HUES48 (cell line): ENCODE data around the gene F2RL2.

ENCODE experiments used
- H3K27ac ChIP-seq: one replicate; pipeline ENCODE4 v1.7.0; 2013; ENCODE audit warnings: low read depth, low read length, inconsistent platforms
- H3K27me3 ChIP-seq: 2 replicates; pipeline ENCODE4 v1.6.1; 2013; ENCODE audit warnings: mild to moderate bottlenecking, low read length; ENCODE audit not compliant: control insufficient read depth, insufficient read depth
- H3K36me3 ChIP-seq: 2 replicates; pipeline ENCODE4 v1.6.1; 2013; ENCODE audit warnings: low read length; ENCODE audit not compliant: control insufficient read depth, insufficient read depth
- H3K4me1 ChIP-seq: 2 replicates; pipeline ENCODE4 v1.6.1; 2013; ENCODE audit warnings: mild to moderate bottlenecking, low read length; ENCODE audit not compliant: control insufficient read depth, insufficient read depth
- H3K4me3 ChIP-seq: 2 replicates; pipeline ENCODE4 v1.5.1; 2013; ENCODE audit warnings: mild to moderate bottlenecking, low read depth, low read length
- H3K9ac ChIP-seq: 2 replicates; pipeline ENCODE4 v1.6.1; 2013; ENCODE audit warnings: mild to moderate bottlenecking, low read depth, low read length, moderate library complexity
- H3K9me3 ChIP-seq: 2 replicates; pipeline ENCODE4 v1.6.1; 2013; ENCODE audit warnings: low read length; ENCODE audit not compliant: control insufficient read depth, insufficient read depth

The F2RL2 gene

DNA sequence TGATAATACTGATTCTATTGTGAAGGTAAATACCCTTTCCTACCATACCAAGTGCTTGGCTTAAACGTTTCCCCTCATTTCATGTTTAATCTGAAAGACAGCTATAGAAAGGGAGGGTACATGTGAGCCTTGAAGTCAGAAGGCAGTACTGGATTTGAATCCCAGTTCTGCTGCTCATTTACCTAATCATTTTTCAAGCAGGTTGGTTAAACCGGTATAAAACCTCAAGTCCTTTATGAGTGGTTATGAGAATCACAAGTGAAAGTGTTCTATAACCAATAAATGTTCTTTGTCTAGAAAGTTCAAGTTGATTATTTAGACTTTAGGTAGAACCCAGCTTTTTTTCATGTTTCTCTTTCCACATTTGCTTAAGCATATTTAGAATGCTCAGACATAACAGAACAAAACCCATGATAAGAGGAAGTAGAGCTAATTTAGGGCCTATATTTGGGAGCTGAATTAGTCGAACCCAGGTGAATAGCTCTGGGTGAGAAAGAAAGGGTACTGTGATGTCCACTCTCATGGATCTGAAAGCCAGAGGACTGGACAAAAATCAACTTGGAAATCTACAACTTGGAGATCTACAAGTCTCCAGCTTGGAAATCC lies 29.7 kb upstream of the F2RL2 start:
- H3K36me3 ChIP-seq: peaks cover 3% of the 10 kb centered on the region; the same call in 1 of the 2 replicates

DNA sequence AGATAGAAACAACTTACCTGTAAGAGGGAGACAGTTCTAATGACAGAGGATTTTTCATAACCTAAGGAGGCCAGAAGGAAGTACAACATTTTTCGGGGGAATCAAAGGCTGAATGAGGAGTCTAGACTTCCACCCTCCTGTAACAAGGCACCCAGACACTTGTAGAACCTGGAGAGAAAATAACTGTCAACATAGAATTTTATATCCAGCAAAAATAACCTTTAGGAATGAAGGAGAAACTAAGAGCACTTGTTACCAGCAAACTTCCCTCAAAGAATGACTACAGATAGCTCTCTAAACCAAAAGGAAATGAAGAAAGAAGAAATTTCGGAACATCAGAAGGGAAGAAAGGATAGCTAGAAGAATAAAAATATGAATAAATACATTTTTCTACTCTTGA lies 25.9 kb upstream of the F2RL2 start:
- H3K4me3 ChIP-seq: no peak overlapping the region
- no peak overlapping the region for H3K9ac ChIP-seq
- no peaks in the 10 kb centered on the region for H3K4me1 ChIP-seq
- H3K27me3 ChIP-seq: no peaks in the 10 kb centered on the region
- no peak overlapping the region for H3K27ac ChIP-seq
- H3K9me3 ChIP-seq: peaks cover 7% of the 10 kb centered on the region
- H3K36me3 ChIP-seq: peaks cover 3% of the 10 kb centered on the region; the same call in 1 of the 2 replicates

More for the DNA sequence above, 29.7 kb upstream of the F2RL2 start:
- Histone ChIP-seq H3K27me3 (no peaks in the 10 kb centered on the region), H3K9me3 (peaks cover 7% of the 10 kb centered on the region), H3K27ac (no peak overlapping the region), H3K9ac (no peak overlapping the region), H3K4me1 (no peaks in the 10 kb centered on the region), H3K4me3 (no peak overlapping the region)

DNA sequence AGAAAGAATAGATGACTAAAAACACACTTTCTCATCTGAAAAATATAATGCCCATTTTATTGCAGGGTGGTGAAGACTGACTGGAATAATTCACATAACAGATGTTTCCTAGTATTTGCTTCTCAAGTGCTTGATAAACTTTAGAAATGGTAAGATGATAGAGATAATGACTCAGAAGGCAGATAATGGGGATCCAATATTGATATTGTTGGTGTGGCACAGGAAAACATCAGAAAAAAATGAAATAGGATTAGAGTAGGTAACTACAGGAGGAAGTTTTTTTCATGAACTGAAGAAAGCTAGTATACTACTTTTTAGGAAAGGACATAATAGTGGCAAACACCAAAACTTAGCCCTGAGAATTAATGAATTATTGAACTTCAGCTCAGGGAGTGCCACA lies 20.2 kb upstream of the F2RL2 start:
- no peaks in the 10 kb centered on the region for H3K9me3 ChIP-seq
- no peaks in the 10 kb centered on the region for H3K27me3 ChIP-seq
- H3K4me3 ChIP-seq: no peak overlapping the region
- no peak overlapping the region for H3K9ac ChIP-seq
- no peak overlapping the region for H3K27ac ChIP-seq
- peaks cover 8% of the 10 kb centered on the region for H3K4me1 ChIP-seq
- peaks cover 8% of the 10 kb centered on the region for H3K36me3 ChIP-seq

DNA sequence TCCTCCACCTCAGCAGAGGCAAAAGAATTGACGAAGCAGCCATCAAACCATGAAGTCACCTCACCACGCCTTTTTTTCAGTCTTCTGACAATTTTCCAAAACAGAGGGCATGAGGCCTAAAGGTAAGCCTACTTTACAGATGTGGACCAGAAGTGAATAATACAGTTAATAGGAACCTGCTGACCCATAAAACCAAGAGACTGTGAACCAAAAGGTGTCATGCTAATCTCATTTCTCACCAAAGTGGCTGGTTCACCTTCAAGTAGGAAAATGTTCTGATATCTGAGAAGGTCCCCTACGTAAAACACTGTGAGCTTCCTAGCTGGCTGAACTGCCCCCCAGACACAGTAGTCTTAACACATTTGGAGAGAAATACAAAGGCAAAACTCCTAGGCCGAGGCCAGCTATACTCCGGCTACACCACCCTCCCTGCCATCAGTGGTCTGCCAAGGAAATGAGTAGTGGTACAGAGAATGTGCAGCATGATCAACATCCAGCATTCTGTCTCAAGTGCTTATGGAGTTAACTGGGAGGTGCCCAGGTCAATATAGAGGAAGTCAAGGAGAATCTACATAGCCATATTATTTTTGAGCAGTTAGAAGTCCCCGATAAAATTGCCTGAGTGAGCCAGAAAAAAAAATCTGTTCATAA lies 19.3 kb upstream of the F2RL2 start:
- Histone ChIP-seq H3K9me3 (no peaks in the 10 kb centered on the region), H3K27me3 (no peaks in the 10 kb centered on the region), H3K27ac (no peak overlapping the region), H3K4me3 (no peak overlapping the region), H3K36me3 (peaks cover 8% of the 10 kb centered on the region), H3K9ac (no peak overlapping the region), H3K4me1 (peaks cover 13% of the 10 kb centered on the region)

DNA sequence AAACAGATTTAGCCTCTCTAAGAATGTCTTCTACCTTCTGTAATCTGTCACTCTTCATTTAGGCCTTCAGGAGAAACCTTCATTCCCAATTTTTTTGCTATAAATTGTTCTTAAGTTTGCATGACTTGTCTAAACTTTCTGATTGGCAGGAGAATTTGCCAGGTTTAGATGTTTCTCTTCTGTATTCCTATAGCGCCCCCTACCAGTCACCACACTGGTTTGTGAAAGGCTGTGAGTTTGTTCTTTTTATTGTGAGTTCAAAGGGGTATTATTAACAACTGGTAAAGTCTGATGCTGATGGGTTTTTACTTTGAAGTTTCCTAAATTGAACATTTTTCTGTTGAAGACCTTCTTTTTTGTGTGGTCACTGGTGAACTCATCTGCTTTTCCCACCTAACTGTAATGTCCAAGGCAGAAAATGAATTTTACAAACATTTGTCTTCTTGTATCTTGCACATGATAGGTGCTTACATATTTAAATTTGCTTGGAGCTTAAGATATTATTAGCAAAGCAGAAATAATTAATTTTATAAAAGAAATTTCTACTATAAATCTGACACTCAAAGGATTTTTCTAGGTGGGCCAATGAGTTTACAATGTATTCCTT lies 18.4 kb upstream of the F2RL2 start:
- H3K4me1 ChIP-seq: peaks cover 13% of the 10 kb centered on the region
- no peak overlapping the region for H3K9ac ChIP-seq
- H3K4me3 ChIP-seq: no peak overlapping the region
- H3K27me3 ChIP-seq: no peaks in the 10 kb centered on the region
- H3K36me3 ChIP-seq: peaks cover 8% of the 10 kb centered on the region
- H3K27ac ChIP-seq: no peak overlapping the region
- no peaks in the 10 kb centered on the region for H3K9me3 ChIP-seq

DNA sequence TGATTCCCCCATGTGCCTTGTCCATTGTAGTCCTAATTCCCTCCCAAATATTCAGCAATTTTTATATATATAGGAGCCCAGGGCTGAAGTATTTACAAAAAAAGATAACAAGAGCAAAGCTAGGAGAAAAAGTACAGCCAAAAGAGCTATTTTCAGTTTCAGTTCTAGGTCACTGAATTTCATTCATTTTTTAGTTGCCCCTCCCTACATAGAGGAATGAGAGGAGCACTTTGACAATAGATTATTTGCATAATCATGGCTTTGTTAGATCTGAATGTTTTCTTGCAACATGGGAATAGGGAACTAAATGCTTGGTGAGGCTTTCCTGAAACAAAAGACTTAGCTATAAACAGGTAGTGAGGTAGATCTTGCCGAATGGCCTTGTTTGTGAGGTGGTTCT lies 15.3 kb upstream of the F2RL2 start:
- Histone ChIP-seq H3K4me1 (peaks cover 20% of the 10 kb centered on the region), H3K36me3 (peaks cover 8% of the 10 kb centered on the region), H3K4me3 (no peak overlapping the region), H3K9ac (no peak overlapping the region), H3K9me3 (no peaks in the 10 kb centered on the region), H3K27ac (peak overlapping the region; percentile 40), H3K27me3 (no peaks in the 10 kb centered on the region)

DNA sequence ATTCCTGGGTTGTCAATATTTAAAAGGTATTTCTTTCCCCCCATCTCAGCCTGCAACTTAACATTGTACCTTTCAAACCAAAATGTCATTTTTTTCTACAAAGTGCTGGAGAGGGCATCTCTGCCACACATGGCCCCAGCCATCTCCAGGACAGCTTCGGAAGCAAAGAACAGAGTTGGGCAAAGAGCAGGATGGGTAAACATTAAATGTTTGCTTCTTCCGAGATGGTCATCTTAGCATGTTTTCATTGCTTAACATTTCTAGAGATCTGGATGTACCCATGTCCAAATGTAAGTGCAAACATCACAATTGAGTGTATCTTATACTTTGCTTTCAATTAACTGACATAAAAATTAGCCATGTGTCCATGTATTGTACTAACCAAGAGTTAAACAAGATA lies 14.3 kb upstream of the F2RL2 start:
- Histone ChIP-seq H3K9me3 (no peaks in the 10 kb centered on the region), H3K4me1 (peaks cover 20% of the 10 kb centered on the region), H3K36me3 (peaks cover 3% of the 10 kb centered on the region), H3K9ac (no peak overlapping the region), H3K4me3 (no peak overlapping the region), H3K27me3 (no peaks in the 10 kb centered on the region), H3K27ac (no peak overlapping the region)

DNA sequence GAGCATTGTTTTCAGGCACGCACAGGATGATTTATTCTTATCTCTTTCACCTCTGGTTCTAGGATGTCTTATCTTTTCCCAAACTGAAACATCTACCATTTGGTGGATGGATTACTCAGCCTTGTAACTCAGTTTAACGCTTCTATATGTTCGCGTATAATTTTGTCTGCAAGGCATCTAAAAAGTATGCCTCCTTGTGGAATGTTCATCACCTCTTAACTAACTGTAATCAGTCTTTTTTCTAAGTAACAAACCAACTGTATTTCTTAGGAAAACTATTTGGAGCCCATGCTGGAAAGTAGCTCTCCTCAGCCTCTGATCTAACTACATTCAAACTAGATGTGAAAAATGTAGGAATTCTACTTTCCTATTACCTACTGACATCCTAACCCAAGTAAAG lies 11.5 kb upstream of the F2RL2 start:
- Histone ChIP-seq H3K27ac (no peak overlapping the region), H3K9ac (no peak overlapping the region), H3K4me3 (no peak overlapping the region), H3K4me1 (peaks cover 34% of the 10 kb centered on the region), H3K27me3 (no peaks in the 10 kb centered on the region), H3K36me3 (no peaks in the 10 kb centered on the region), H3K9me3 (no peaks in the 10 kb centered on the region)

DNA sequence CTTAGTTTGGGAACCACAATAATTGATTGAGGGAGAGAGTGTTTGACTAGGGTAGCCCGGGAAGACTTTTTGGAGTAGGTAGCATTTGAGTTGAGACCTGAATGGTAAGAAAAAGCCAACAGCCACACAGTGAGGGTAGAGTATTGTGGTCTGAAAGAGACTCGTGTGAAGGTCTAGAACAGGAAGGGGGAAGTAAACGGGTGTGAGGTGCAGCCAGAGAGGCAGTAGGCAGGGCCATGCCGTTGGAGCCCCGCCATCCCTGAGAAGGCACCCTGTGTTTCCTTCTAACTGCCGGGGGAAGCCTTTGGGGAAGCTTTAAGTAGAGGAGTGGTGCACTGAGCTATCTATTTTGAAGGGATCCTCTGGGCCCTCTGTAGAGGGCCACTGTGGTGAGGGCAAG lies 3.5 kb upstream of the F2RL2 start:
- peaks cover 22% of the 10 kb centered on the region for H3K4me1 ChIP-seq
- no peaks in the 10 kb centered on the region for H3K36me3 ChIP-seq
- H3K9me3 ChIP-seq: no peaks in the 10 kb centered on the region
- no peak overlapping the region for H3K27ac ChIP-seq
- H3K9ac ChIP-seq: no peak overlapping the region
- H3K4me3 ChIP-seq: no peak overlapping the region
- no peaks in the 10 kb centered on the region for H3K27me3 ChIP-seq

DNA sequence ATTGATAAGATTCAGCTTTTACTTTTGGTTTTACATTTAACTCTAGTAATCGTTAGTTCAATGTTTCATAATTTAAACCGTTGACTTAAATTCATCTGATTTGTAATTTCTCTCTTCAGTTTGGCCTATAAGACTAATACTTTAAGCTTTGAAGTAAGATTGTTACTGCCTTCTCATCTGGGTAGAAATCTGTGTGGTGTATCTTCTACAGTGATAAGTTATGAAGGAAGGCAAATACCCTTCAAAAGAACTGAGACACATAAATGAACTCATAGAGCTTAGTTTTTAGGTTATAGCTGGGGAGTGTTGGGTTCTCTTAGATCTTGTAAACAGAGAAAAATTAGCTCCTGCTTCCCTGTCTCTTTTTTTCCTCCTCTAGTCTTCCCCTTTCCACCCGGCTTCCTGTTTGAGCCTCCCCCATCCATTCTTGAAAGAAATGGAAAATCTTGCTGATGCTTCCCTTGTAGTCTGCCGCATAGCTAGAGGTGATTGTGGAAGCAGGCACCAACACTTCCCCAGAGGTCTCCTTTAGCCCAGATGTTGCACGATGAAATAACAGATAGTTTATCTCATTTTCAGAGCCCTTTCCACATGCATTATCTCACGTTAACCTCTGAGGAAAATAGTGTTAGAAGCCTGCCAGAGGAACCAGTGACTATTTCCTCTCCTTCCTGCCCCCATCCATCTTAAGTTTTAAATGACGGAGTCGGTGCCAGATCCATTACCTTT lies 2.0 kb upstream of the F2RL2 start:
- Histone ChIP-seq H3K36me3 (no peaks in the 10 kb centered on the region), H3K9ac (no peak overlapping the region), H3K4me3 (no peak overlapping the region), H3K9me3 (no peaks in the 10 kb centered on the region), H3K27ac (no peak overlapping the region), H3K4me1 (peaks cover 19% of the 10 kb centered on the region), H3K27me3 (no peaks in the 10 kb centered on the region)

DNA sequence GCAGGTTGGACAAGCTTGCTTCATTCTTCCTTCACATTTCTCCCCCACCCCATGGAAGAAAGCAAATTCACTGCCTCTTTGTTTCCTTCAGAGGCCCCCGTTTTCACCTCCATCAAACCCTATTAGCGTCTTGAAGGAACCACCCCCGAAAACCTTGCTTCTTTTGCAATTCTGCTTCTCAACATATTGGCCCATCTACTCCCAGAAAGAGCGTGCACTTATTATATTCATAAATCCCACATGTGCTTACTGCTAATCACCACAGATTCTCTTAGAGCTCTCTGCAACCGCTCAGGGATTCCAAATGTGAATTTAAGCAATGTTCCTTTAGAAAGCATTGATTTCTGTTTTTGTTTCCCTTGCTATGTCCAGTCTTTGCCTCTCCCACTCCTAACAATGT lies 1.1 kb downstream of the F2RL2 start:
- Histone ChIP-seq H3K4me3 (no peak overlapping the region), H3K9me3 (no peaks in the 10 kb centered on the region), H3K9ac (no peak overlapping the region; the same call in 1 of the 2 replicates), H3K27me3 (no peaks in the 10 kb centered on the region), H3K36me3 (no peaks in the 10 kb centered on the region), H3K27ac (no peak overlapping the region), H3K4me1 (peaks cover 15% of the 10 kb centered on the region; the same call in 1 of the 2 replicates)
